H1 (cell line): ENCODE results near the gene THRB. TPM values are rescaled to one million over a fixed set of nuclear protein-coding genes. Genes with fewer than 3 reads are reported as not detected.

Experiments used
- CTCF ChIA-PET: fragments of 300-600 bp; sonication (Branson Sonifier 250); formaldehyde crosslinking; loops from one replicate; lab custom pipeline; 2021; ENCODE audit not compliant: partially characterized antibody; lab: Charles Lee
- POLR2A ChIA-PET: fragments of 300-600 bp; sonication (Branson Sonifier 250); formaldehyde crosslinking; loops from one replicate; lab custom pipeline; 2021; ENCODE audit warnings: inconsistent platforms; ENCODE audit not compliant: partially characterized antibody; lab: Charles Lee
- DNase-seq, 2 experiments: peaks; one replicate each; pipeline versions ENCODE4 v3.0.0 to v3.0.0-alpha.2; 2010 to 2022; ENCODE audit warnings: low spot score in 2 of 2, low read depth in 1 of 2, mixed read lengths in 1 of 2
- FAIRE-seq: peaks from 2 replicates; lab custom pipeline; 2011; peaks lifted over from hg19 to GRCh38; lab: Jason Lieb, UNC
- H2AFZ ChIP-seq: 2 replicates; pipeline ENCODE4 v1.8.1; 2012; ENCODE audit warnings: low read length, inconsistent platforms
- H2AK5ac ChIP-seq: 2 replicates; pipeline ENCODE4 v1.6.1; 2013; ENCODE audit warnings: low read depth, low read length
- H2BK120ac ChIP-seq: replicated peaks from 2 replicates; pipeline ENCODE3; 2013; ENCODE audit warnings: low read depth, low read length, inconsistent platforms
- H2BK12ac ChIP-seq: 2 replicates; pipeline ENCODE4 v1.6.1; 2013; ENCODE audit warnings: low read depth, low read length
- H2BK15ac ChIP-seq: 2 replicates; pipeline ENCODE4 v1.6.1; 2013; ENCODE audit warnings: low read length
- H2BK20ac ChIP-seq: 2 replicates; pipeline ENCODE4 v1.6.1; 2013; ENCODE audit warnings: low read length
- H2BK5ac ChIP-seq: 2 replicates; pipeline ENCODE4 v1.6.1; 2013; ENCODE audit warnings: low read depth, low read length
- H3K14ac ChIP-seq: 2 replicates; pipeline ENCODE4 v1.6.1; 2013; ENCODE audit warnings: inconsistent platforms; ENCODE audit not compliant: insufficient read length
- H3K18ac ChIP-seq: 2 replicates; pipeline ENCODE4 v1.6.1; 2013; ENCODE audit warnings: low read length; ENCODE audit errors: extremely low read depth
- H3K23ac ChIP-seq: 2 replicates; pipeline ENCODE4 v1.6.1; 2013; ENCODE audit warnings: inconsistent platforms; ENCODE audit not compliant: insufficient read length
- H3K23me2 ChIP-seq: 2 replicates; pipeline ENCODE4 v1.6.1; 2013; ENCODE audit warnings: low read depth, low read length
- H3K27ac ChIP-seq: 2 replicates; pipeline ENCODE4 v1.6.1; 2011; ENCODE audit warnings: low read depth, low read length, inconsistent platforms
- H3K27me3 ChIP-seq, 4 experiments: replicated peaks in 1 of 4; 1 replicate in 1 of 4; 2 replicates in 3 of 4; pipeline versions ENCODE4 v1.6.1 to v1.8.1; 2011 to 2013; ENCODE audit warnings: low read length in 3 of 4, mild to moderate bottlenecking in 3 of 4, inconsistent platforms in 2 of 4, mixed read lengths in 2 of 4, moderate library complexity in 1 of 4; ENCODE audit not compliant: control insufficient read depth in 3 of 4, insufficient read depth in 3 of 4; ENCODE audit errors: extremely low read depth in 1 of 4
- H3K36me3 ChIP-seq, 4 experiments: 2 replicates each; pipeline versions ENCODE4 v1.6.1 to v1.8.1; 2011 to 2013; ENCODE audit warnings: mild to moderate bottlenecking in 4 of 4, low read length in 3 of 4, moderate library complexity in 2 of 4, control low read depth in 1 of 4, inconsistent platforms in 1 of 4; ENCODE audit not compliant: insufficient read depth in 4 of 4, control insufficient read depth in 2 of 4
- H3K4ac ChIP-seq: replicated peaks from 2 replicates; pipeline ENCODE3; 2013; ENCODE audit warnings: low read length, low read depth, mixed read lengths, inconsistent platforms; ENCODE audit not compliant: insufficient read length
- H3K4me1 ChIP-seq, 4 experiments: replicated peaks in 1 of 4; 1 replicate in 1 of 4; 2 replicates in 3 of 4; pipeline versions ENCODE4 v1.6.1 to v1.8.1; 2011 to 2013; ENCODE audit warnings: low read length in 3 of 4, inconsistent platforms in 2 of 4, mixed read lengths in 1 of 4; ENCODE audit not compliant: insufficient read depth in 4 of 4, control insufficient read depth in 3 of 4
- H3K4me2 ChIP-seq, 2 experiments: 2 replicates each; pipeline versions ENCODE4 v1.6.1 to v1.8.1; 2011 to 2013; ENCODE audit warnings: low read depth in 2 of 2, low read length in 2 of 2, control low read depth in 1 of 2, inconsistent platforms in 1 of 2, mild to moderate bottlenecking in 1 of 2; ENCODE audit not compliant: insufficient read depth in 1 of 2
- H3K4me3 ChIP-seq, 4 experiments: fragments of 200-600, 300-600 bp in 1 of 4; sonication (generic), shearing (Covaris generic), sonication (Bioruptor Twin) in 1 of 4; 2 replicates each; pipeline versions ENCODE4 v1.5.1 to v1.8.1; 2011 to 2016; ENCODE audit warnings: low read length in 4 of 4, low read depth in 3 of 4, control low read depth in 2 of 4, inconsistent platforms in 2 of 4, mild to moderate bottlenecking in 2 of 4, mixed read lengths in 1 of 4, moderate library complexity in 1 of 4; ENCODE audit not compliant: insufficient read depth in 2 of 4; ENCODE audit errors: extremely low read depth in 1 of 4
- H3K56ac ChIP-seq: replicated peaks from 2 replicates; pipeline ENCODE3; 2013; ENCODE audit warnings: low read depth, mild to moderate bottlenecking, mixed read lengths, low read length, inconsistent platforms; ENCODE audit not compliant: insufficient read length
- H3K79me1 ChIP-seq: 2 replicates; pipeline ENCODE4 v1.6.1; 2013; ENCODE audit warnings: low read depth, low read length, control low read depth
- H3K79me2 ChIP-seq, 2 experiments: 2 replicates each; pipeline versions ENCODE4 v1.6.1 to v1.8.1; 2012 to 2013; ENCODE audit warnings: low read length in 2 of 2, mild to moderate bottlenecking in 2 of 2, inconsistent platforms in 1 of 2; ENCODE audit not compliant: insufficient read depth in 2 of 2, control insufficient read depth in 1 of 2
- H3K9ac ChIP-seq, 4 experiments: replicated peaks in 1 of 4; 1 replicate in 1 of 4; 2 replicates in 3 of 4; pipeline versions ENCODE4 v1.6.1 to v1.8.1; 2011 to 2013; ENCODE audit warnings: low read depth in 3 of 4, low read length in 3 of 4, control low read depth in 2 of 4, mild to moderate bottlenecking in 2 of 4, moderate library complexity in 2 of 4, inconsistent platforms in 1 of 4; ENCODE audit errors: extremely low read depth in 1 of 4
- H3K9me3 ChIP-seq, 2 experiments: 2 replicates each; pipeline versions ENCODE4 v1.6.1 to v1.8.1; 2012 to 2013; ENCODE audit warnings: mild to moderate bottlenecking in 2 of 2, moderate library complexity in 2 of 2, control low read depth in 1 of 2, inconsistent platforms in 1 of 2, low read depth in 1 of 2, low read length in 1 of 2, mixed read lengths in 1 of 2; ENCODE audit not compliant: insufficient read depth in 2 of 2
- H4K20me1 ChIP-seq, 2 experiments: replicated peaks in 1 of 2; 2 replicates each; pipeline versions ENCODE3 to v1.8.1; 2011 to 2013; ENCODE audit warnings: inconsistent platforms in 2 of 2, low read length in 2 of 2, mild to moderate bottlenecking in 1 of 2; ENCODE audit not compliant: insufficient read depth in 2 of 2, control insufficient read depth in 1 of 2
- H4K5ac ChIP-seq: 2 replicates; pipeline ENCODE4 v1.6.1; 2013; ENCODE audit warnings: low read length, low read depth, mixed read lengths, inconsistent platforms; ENCODE audit not compliant: insufficient read length
- H4K8ac ChIP-seq: 2 replicates; pipeline ENCODE4 v1.8.0; 2013; ENCODE audit warnings: mild to moderate bottlenecking, moderate library complexity, low read length, inconsistent platforms; ENCODE audit not compliant: insufficient read depth; ENCODE audit errors: extremely low read depth
- H4K91ac ChIP-seq: replicated peaks from 2 replicates; pipeline ENCODE3; 2013; ENCODE audit warnings: low read length, mixed read lengths, inconsistent platforms; ENCODE audit not compliant: insufficient read length
- CHD1 ChIP-seq: IDR thresholded peaks from 2 replicates; pipeline ENCODE4 v1.6.1; 2012; ENCODE audit warnings: low read depth, low read length, improper control_type of control experiment
- EZH2 ChIP-seq: fragments of 200-600 bp; sonication (generic); IDR thresholded peaks from 2 replicates; pipeline ENCODE4 v1.7.1; 2012; ENCODE audit warnings: low read depth, mild to moderate bottlenecking, moderate library complexity, low read length, inconsistent platforms; ENCODE audit not compliant: severe bottlenecking
- FOSL1 ChIP-seq: IDR thresholded peaks from 2 replicates; pipeline ENCODE4 v1.6.1; 2011; ENCODE audit warnings: mild to moderate bottlenecking, low read depth, low read length, moderate library complexity; ENCODE audit not compliant: insufficient read depth
- NRF1 ChIP-seq: IDR thresholded peaks from 2 replicates; pipeline ENCODE4 v1.6.1; 2011; ENCODE audit warnings: mild to moderate bottlenecking, low read depth, low read length, improper control_type of control experiment
- POU5F1 ChIP-seq: IDR thresholded peaks from 2 replicates; pipeline ENCODE4 v1.6.1; 2011; ENCODE audit warnings: low read depth, mild to moderate bottlenecking, low read length, moderate library complexity
- SAP30 ChIP-seq: fragments of 300-600 bp; sonication (generic); IDR thresholded peaks from 2 replicates; pipeline ENCODE4 v1.7.1; 2012; ENCODE audit warnings: low read length, moderate library complexity, mild to moderate bottlenecking, inconsistent platforms; ENCODE audit not compliant: insufficient read depth, insufficient replicate concordance
- SIRT6 ChIP-seq: IDR thresholded peaks from one replicate; pipeline ENCODE4 v1.7.1; 2012; ENCODE audit warnings: low read length, inconsistent platforms
- TAF7 ChIP-seq: optimal IDR thresholded peaks from 2 replicates; pipeline ENCODE3; 2011; ENCODE audit warnings: low read depth, mild to moderate bottlenecking, inconsistent platforms, low read length, moderate library complexity, borderline replicate concordance
- polyA plus RNA-seq, 7 experiments: library from polyadenylated mRNA; depleted of rRNA in 3 of 7; stranded (reverse) in 5 of 7; unstranded in 2 of 7; fragments of >200 nt in 5 of 7; fragments of 200-250 nt in 2 of 7; gene quantifications; 1 replicate in 5 of 7; 2 replicates in 1 of 7; 4 replicates in 1 of 7; pipeline versions ENCODE4 v1.2.1 to v1.2.3, GENCODE V29; 2011 to 2013; ENCODE audit warnings: missing spikeins in 2 of 7, mixed read lengths in 2 of 7
- total RNA-seq: library from RNA; stranded (reverse); fragmentation: NEBNext Ultra II Directional; extraction: Animal tissue kit (Norgen Biotek cat#: 25700); gene quantifications from 2 replicates; pipeline ENCODE4 v1.2.1, GENCODE V29; 2021

The THRB gene
- total and polyA plus RNA-seq, 2 of the 8 experiments (the other 6 are each of a cell fraction or from before 2014, with no cell fraction given): 0.98 to 3.9 TPM

DNA sequence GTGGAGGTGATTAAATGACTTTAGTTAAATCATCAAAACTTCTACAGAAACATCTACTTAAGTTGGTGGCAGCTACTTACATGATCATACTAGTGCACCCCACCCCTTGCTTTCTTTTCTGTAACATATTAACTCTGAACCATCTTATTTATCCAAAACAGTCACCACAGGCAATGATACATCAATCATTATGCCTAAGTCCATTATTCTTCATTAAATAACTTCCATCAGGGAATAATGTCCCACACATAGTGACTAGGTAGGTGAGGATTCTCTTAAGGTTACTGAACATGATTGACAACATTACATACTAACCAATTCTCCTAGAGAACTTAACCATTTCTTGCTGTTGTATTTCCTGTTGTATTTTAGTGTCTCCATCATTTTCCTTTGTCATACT, 339.4 kb downstream of the THRB start:
- no peak overlapping the region for H3K56ac ChIP-seq
- no peak overlapping the region for H4K8ac ChIP-seq
- H3K79me1 ChIP-seq: no peaks in the 10 kb centered on the region
- H4K5ac ChIP-seq: no peak overlapping the region
- ChIA-PET CTCF (no interaction called here), POLR2A (no interaction called here)
- H4K20me1 ChIP-seq: no peaks in the 10 kb centered on the region
- no peak overlapping the region for H2AK5ac ChIP-seq
- no peak overlapping the region for H2BK120ac ChIP-seq
- H2BK12ac ChIP-seq: no peak overlapping the region
- no peak overlapping the region for H3K9ac ChIP-seq
- peaks cover 0 to 1% (median 0%) of the 10 kb centered on the region in 4 experiments; a peak in 1 of 7 replicates for H3K4me1 ChIP-seq
- H3K27me3 ChIP-seq: no peaks in the 10 kb centered on the region
- no peak overlapping the region for H3K18ac ChIP-seq
- no peaks in the 10 kb centered on the region for H3K79me2 ChIP-seq
- H2AFZ ChIP-seq: no peak overlapping the region
- H3K14ac ChIP-seq: no peak overlapping the region
- DNase-seq (no peak), FAIRE-seq (no peak)
- no peak overlapping the region for H4K91ac ChIP-seq
- H2BK20ac ChIP-seq: no peak overlapping the region
- no peaks in the 10 kb centered on the region for H3K9me3 ChIP-seq
- H2BK15ac ChIP-seq: no peak overlapping the region
- H3K23ac ChIP-seq: no peak overlapping the region
- H3K36me3 ChIP-seq: no peaks in the 10 kb centered on the region
- no peak overlapping the region for H3K4me2 ChIP-seq
- H3K4me3 ChIP-seq: no peak overlapping the region
- no peak for TF ChIP-seq SAP30
- TF ChIP-seq TAF7: no peak
- no peak for TF ChIP-seq EZH2
- no peak for TF ChIP-seq SIRT6
- TF ChIP-seq NRF1: no peak
- TF ChIP-seq POU5F1: no peak
- no peak for TF ChIP-seq CHD1
- TF ChIP-seq FOSL1: no peak
- no peaks in the 10 kb centered on the region for H3K23me2 ChIP-seq
- H2BK5ac ChIP-seq: no peak overlapping the region
- no peak overlapping the region for H3K4ac ChIP-seq
- H3K27ac ChIP-seq: no peak overlapping the region
